H9 (cell line): Measurements from ENCODE around the gene TMEM240. TPM values are rescaled to one million over a fixed set of nuclear protein-coding genes. Genes with fewer than 3 reads are reported as not detected.

Source experiments
- DNase-seq: peaks from one replicate; pipeline ENCODE4 v3.0.0-alpha.2; 2017
- H2AFZ ChIP-seq: one replicate; pipeline ENCODE4 v1.6.1; 2013; ENCODE audit warnings: mild to moderate bottlenecking, low read length, control low read depth, moderate library complexity
- H2AK5ac ChIP-seq: 2 replicates; pipeline ENCODE4 v1.6.1; 2013; ENCODE audit warnings: low read length, control low read depth, mixed read lengths; ENCODE audit not compliant: insufficient read length
- H2BK120ac ChIP-seq: one replicate; pipeline ENCODE4 v1.6.1; 2013; ENCODE audit warnings: low read depth, mild to moderate bottlenecking, low read length, control low read depth, inconsistent platforms; ENCODE audit not compliant: poor library complexity, severe bottlenecking
- H2BK12ac ChIP-seq: 2 replicates; pipeline ENCODE4 v1.6.1; 2013; ENCODE audit warnings: low read length, control low read depth, mixed read lengths, low read depth; ENCODE audit not compliant: insufficient read length
- H2BK15ac ChIP-seq: 2 replicates; pipeline ENCODE4 v1.6.1; 2013; ENCODE audit warnings: low read depth, low read length, control low read depth
- H2BK20ac ChIP-seq: one replicate; pipeline ENCODE4 v1.6.1; 2013; ENCODE audit warnings: low read depth, mild to moderate bottlenecking, low read length, control low read depth, inconsistent platforms; ENCODE audit not compliant: poor library complexity, severe bottlenecking
- H2BK5ac ChIP-seq: 2 replicates; pipeline ENCODE4 v1.6.1; 2013; ENCODE audit warnings: low read length, control low read depth, mixed read lengths; ENCODE audit not compliant: insufficient read length
- H3K14ac ChIP-seq: 2 replicates; pipeline ENCODE4 v1.6.1; 2013; ENCODE audit warnings: low read length, control low read depth; ENCODE audit not compliant: insufficient read depth
- H3K18ac ChIP-seq: 2 replicates; pipeline ENCODE4 v1.6.1; 2013; ENCODE audit warnings: low read depth, mild to moderate bottlenecking, mixed read lengths, low read length, control low read depth; ENCODE audit not compliant: insufficient read length
- H3K23ac ChIP-seq: 2 replicates; pipeline ENCODE4 v1.6.1; 2013; ENCODE audit warnings: low read length, control low read depth, mixed read lengths, low read depth; ENCODE audit not compliant: insufficient read length
- H3K23me2 ChIP-seq: 2 replicates; pipeline ENCODE4 v1.6.1; 2013; ENCODE audit warnings: low read depth, mild to moderate bottlenecking, mixed read lengths, low read length, control low read depth; ENCODE audit not compliant: insufficient read length, poor library complexity, severe bottlenecking
- H3K27ac ChIP-seq: 2 replicates; pipeline ENCODE4 v1.5.1; 2013; ENCODE audit warnings: low read length, control low read depth, mixed read lengths, low read depth; ENCODE audit not compliant: insufficient read length
- H3K27me3 ChIP-seq: 2 replicates; pipeline ENCODE4 v1.6.1; 2013; ENCODE audit warnings: low read length, control low read depth, inconsistent platforms; ENCODE audit not compliant: insufficient read depth
- H3K4ac ChIP-seq: 2 replicates; pipeline ENCODE4 v1.6.1; 2013; ENCODE audit warnings: low read depth, mild to moderate bottlenecking, control low read depth, inconsistent platforms, low read length, moderate library complexity
- H3K4me1 ChIP-seq: 2 replicates; pipeline ENCODE4 v1.6.1; 2013; ENCODE audit warnings: low read length, control low read depth, inconsistent platforms; ENCODE audit not compliant: insufficient read depth
- H3K4me2 ChIP-seq: 2 replicates; pipeline ENCODE4 v1.6.1; 2013; ENCODE audit warnings: low read length, control low read depth, mixed read lengths; ENCODE audit not compliant: insufficient read length, insufficient read depth
- H3K56ac ChIP-seq: 2 replicates; pipeline ENCODE4 v1.6.1; 2013; ENCODE audit warnings: low read depth, mild to moderate bottlenecking, mixed read lengths, low read length, control low read depth; ENCODE audit not compliant: insufficient read length
- H3K79me1 ChIP-seq: 2 replicates; pipeline ENCODE4 v1.6.1; 2013; ENCODE audit warnings: low read depth, mild to moderate bottlenecking, moderate library complexity, low read length, control low read depth, inconsistent platforms; ENCODE audit not compliant: insufficient read depth, poor library complexity, severe bottlenecking
- H3K79me2 ChIP-seq: 2 replicates; pipeline ENCODE4 v1.6.1; 2013; ENCODE audit warnings: low read length, control low read depth, inconsistent platforms; ENCODE audit not compliant: insufficient read depth
- H3K9ac ChIP-seq: 2 replicates; pipeline ENCODE4 v1.6.1; 2013; ENCODE audit warnings: low read length, control low read depth, mixed read lengths; ENCODE audit not compliant: insufficient read length; ENCODE audit errors: extremely low read depth
- H3K9me3 ChIP-seq: one replicate; pipeline ENCODE4 v1.6.1; 2013; ENCODE audit warnings: low read depth, low read length, inconsistent platforms; ENCODE audit not compliant: control insufficient read depth
- H3T11ph ChIP-seq: one replicate; pipeline ENCODE4 v1.6.1; 2013; ENCODE audit warnings: mild to moderate bottlenecking, low read length, control low read depth, inconsistent platforms
- H4K20me1 ChIP-seq: one replicate; pipeline ENCODE4 v1.6.1; 2013; ENCODE audit not compliant: control insufficient read depth, insufficient read length, insufficient read depth
- H4K5ac ChIP-seq: 2 replicates; pipeline ENCODE4 v1.6.1; 2013; ENCODE audit warnings: low read depth, mild to moderate bottlenecking, mixed read lengths, low read length, control low read depth; ENCODE audit not compliant: insufficient read length
- H4K8ac ChIP-seq: replicated peaks from 2 replicates; pipeline ENCODE4 v1.6.1; 2013; ENCODE audit warnings: low read length, control low read depth, mixed read lengths, low read depth; ENCODE audit not compliant: insufficient read length
- H4K91ac ChIP-seq: 2 replicates; pipeline ENCODE4 v1.6.1; 2013; ENCODE audit warnings: low read depth, mild to moderate bottlenecking, moderate library complexity, mixed read lengths, low read length, control low read depth; ENCODE audit not compliant: insufficient read length
- H3K27ac Mint-ChIP-seq, 3 experiments: 2 replicates in 2 of 3; 3 replicates in 1 of 3; pipeline ENCODE4 v1.8.0; 2020 to 2021; ENCODE audit warnings: mixed read lengths in 3 of 3, mild to moderate bottlenecking in 1 of 3, moderate library complexity in 1 of 3
- H3K27me3 Mint-ChIP-seq: 2 replicates; pipeline ENCODE4 v1.8.0; 2021; ENCODE audit warnings: low read depth, mild to moderate bottlenecking, moderate library complexity, mixed read lengths
- H3K36me3 Mint-ChIP-seq, 3 experiments: 2 replicates in 2 of 3; 3 replicates in 1 of 3; pipeline ENCODE4 v1.8.0; 2020 to 2021; ENCODE audit warnings: low read depth in 3 of 3, mixed read lengths in 3 of 3; ENCODE audit not compliant: insufficient read depth in 1 of 3
- H3K4me1 Mint-ChIP-seq, 2 experiments: 2 replicates each; pipeline ENCODE4 v1.8.0; 2020; ENCODE audit warnings: mixed read lengths in 2 of 2
- H3K4me3 Mint-ChIP-seq, 2 experiments: 2 replicates in 1 of 2; 3 replicates in 1 of 2; pipeline ENCODE4 v1.8.0; 2020 to 2021; ENCODE audit warnings: mild to moderate bottlenecking in 2 of 2, mixed read lengths in 2 of 2, moderate library complexity in 1 of 2
- H3K9me3 Mint-ChIP-seq, 2 experiments: 2 replicates in 1 of 2; 3 replicates in 1 of 2; pipeline ENCODE4 v1.8.0; 2020; ENCODE audit warnings: mild to moderate bottlenecking in 2 of 2, mixed read lengths in 2 of 2, moderate library complexity in 1 of 2
- WGBS: extraction: QIAGEN DNeasy Blood & Tissue Kit; methylation state at CpG from one replicate; pipeline ENCODE4 v1.1.7; 2013; ENCODE audit warnings: missing lambda C conversion rate, low lambda C conversion rate, mixed read lengths; ENCODE audit not compliant: insufficient read length; ENCODE audit errors: extremely low coverage; 5-methylcytosine and 5-hydroxymethylcytosine counted together
- total RNA-seq: library from RNA; stranded (reverse); gene quantifications from 2 replicates; pipeline ENCODE4 v1.2.1, GENCODE V29; 2021
- TF ChIP-seq, protein P1 (sequence below): fragments of 200-600 bp; sonication (generic); conservative IDR thresholded peaks from 3 replicates; pipeline ENCODE4 v1.8.0; 2021; ENCODE audit warnings: antibody characterized with exemption, mild to moderate bottlenecking

The TMEM240 gene
- total RNA-seq, 1 experiment from 2014 or later = 8.7 TPM

GRCh38 chr1:1529936-1530335 is 10.5 kb downstream of the TMEM240 start:
- no peaks in the 10 kb centered on the region for H3K27me3 ChIP-seq
- no peak overlapping the region for H3K27ac Mint-ChIP-seq

More at GRCh38 chr1:1529936-1530335, 10.5 kb downstream of the TMEM240 start:
- no CpG with 5 or more reads among the region's 8 CpGs for WGBS
- H3K27ac ChIP-seq = no peak overlapping the region
- no peak overlapping the region for H3K9ac ChIP-seq
- no peaks in the 10 kb centered on the region for H3K79me1 ChIP-seq
- no peaks in the 10 kb centered on the region for H3K4me1 ChIP-seq
- no peak overlapping the region for H2BK15ac ChIP-seq
- H3T11ph ChIP-seq = no peak overlapping the region
- H2BK12ac ChIP-seq = no peak overlapping the region
- no peak overlapping the region for H3K56ac ChIP-seq
- DNase-seq = no peak
- TF ChIP-seq, protein P1, sequence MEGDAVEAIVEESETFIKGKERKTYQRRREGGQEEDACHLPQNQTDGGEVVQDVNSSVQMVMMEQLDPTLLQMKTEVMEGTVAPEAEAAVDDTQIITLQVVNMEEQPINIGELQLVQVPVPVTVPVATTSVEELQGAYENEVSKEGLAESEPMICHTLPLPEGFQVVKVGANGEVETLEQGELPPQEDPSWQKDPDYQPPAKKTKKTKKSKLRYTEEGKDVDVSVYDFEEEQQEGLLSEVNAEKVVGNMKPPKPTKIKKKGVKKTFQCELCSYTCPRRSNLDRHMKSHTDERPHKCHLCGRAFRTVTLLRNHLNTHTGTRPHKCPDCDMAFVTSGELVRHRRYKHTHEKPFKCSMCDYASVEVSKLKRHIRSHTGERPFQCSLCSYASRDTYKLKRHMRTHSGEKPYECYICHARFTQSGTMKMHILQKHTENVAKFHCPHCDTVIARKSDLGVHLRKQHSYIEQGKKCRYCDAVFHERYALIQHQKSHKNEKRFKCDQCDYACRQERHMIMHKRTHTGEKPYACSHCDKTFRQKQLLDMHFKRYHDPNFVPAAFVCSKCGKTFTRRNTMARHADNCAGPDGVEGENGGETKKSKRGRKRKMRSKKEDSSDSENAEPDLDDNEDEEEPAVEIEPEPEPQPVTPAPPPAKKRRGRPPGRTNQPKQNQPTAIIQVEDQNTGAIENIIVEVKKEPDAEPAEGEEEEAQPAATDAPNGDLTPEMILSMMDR = no peak
- H2BK5ac ChIP-seq = no peak overlapping the region
- H3K4me2 ChIP-seq = no peak overlapping the region
- H3K23me2 ChIP-seq = no peaks in the 10 kb centered on the region
- Mint-ChIP-seq H3K36me3 (peaks cover 31 to 52% (median 45%) of the 10 kb centered on the region in 3 experiments), H3K27me3 (no peaks in the 10 kb centered on the region), H3K4me1 (no peaks in the 10 kb centered on the region), H3K4me3 (no peak overlapping the region), H3K9me3 (peaks cover 7 to 8% of the 10 kb centered on the region in 2 experiments; a peak in 4 of 5 replicates)
- H3K23ac ChIP-seq = no peak overlapping the region
- H2BK20ac ChIP-seq = no peak overlapping the region
- no peak overlapping the region for H2AFZ ChIP-seq
- no peak overlapping the region for H3K18ac ChIP-seq
- no peak overlapping the region for H4K91ac ChIP-seq
- H4K20me1 ChIP-seq = no peaks in the 10 kb centered on the region
- H3K79me2 ChIP-seq = no peaks in the 10 kb centered on the region
- no peak overlapping the region for H3K14ac ChIP-seq
- no peak overlapping the region for H3K4ac ChIP-seq
- no peaks in the 10 kb centered on the region for H3K9me3 ChIP-seq
- H4K8ac ChIP-seq = no peak overlapping the region
- no peak overlapping the region for H2AK5ac ChIP-seq
- no peak overlapping the region for H4K5ac ChIP-seq
- no peak overlapping the region for H2BK120ac ChIP-seq
